HL-60/S4 (cell line): ENCODE data around the gene TMEM242.
"Not testable (repeated sequence)": the region's sequence is repeated elsewhere in the genome, so short reads cannot be mapped to it uniquely, and the experiment has no call there.

Experiments used
- in situ Hi-C: fragments of 300-500 bp; cut with MboI; formaldehyde crosslinking; loops from 2 replicates; pipeline ENCODE4 v1.14.3; 2022; ENCODE audit warnings: low sequenced_read_pairs

The TMEM242 gene

GRCh38 chr6:157323255-157323965, at the start of gene TMEM242:
Gene TMEM242, minus strand, starts transcription at chr6:157323519. Its CDS starts 20 bp downstream, at chr6:157323499.
- in situ Hi-C loops = no loop called here

GRCh38 chr6:157372501-157373280, 49.4 kb upstream of the TMEM242 start:
- in situ Hi-C loops = no loop called here

DNA sequence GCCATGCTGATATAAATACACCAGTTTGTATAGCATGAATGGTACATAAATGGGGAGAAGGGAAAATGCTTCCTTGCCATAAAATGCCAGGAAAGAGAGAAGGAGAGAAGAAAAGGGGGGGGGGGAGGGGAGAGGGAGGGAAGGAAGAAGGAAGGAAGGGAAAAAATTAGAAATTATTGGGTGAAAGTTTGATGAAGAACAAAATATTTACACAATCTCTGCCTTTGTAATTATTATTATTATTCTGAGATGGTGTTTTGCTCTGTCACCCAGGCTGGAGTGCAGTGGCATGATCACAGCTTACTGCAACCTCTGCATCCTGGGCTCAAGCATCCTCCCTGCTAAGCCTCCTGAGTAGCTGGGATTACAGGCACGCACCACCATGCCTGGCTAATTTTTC, 47.4 kb upstream of the TMEM242 start:
- in situ Hi-C loops = no loop called here

- in situ Hi-C loops = no loop called here
Observed at GRCh38 chr6:157368359-157369049, 45.2 kb upstream of the TMEM242 start.

GRCh38 chr6:157366648-157367047, 43.3 kb upstream of the TMEM242 start:
- in situ Hi-C loops = no loop called here

DNA sequence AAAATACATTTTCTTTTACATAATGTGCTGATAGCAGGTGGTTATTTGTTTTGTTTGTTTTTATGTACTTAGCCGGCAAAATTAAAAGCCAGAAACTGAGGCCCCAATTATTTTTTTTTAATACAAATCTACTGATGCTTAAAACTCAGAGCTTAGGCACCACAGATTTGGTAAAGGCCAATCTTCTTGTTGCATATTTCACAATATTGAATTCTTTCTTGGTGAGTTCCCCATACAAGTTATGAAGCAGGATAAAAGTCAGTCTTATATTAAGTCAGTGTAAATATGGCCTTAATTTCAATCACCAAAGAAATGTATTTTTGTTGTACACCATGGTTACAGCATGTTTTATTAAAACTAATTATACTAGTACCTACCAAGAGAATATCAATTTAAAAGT, 41.4 kb upstream of the TMEM242 start:
- in situ Hi-C loops = no loop called here

DNA sequence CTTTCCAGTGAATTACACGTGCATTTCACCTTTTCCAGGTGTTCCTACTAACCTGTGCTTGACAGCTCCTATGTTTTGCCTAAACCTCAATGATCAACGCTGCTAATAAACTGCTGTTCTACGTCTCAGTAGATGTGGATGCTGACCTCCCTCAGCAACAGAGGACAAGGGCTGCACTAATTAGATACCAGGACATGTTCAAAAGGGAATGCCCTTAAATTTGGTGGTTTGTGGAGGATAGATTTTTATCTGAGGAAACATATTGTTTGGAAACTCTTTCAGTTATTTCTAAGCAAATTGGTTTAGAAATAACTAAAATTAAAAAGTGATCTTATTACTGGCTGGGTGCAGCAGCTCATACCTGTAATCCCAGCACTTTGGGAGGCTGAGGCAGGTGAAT, 38.6 kb upstream of the TMEM242 start:
- in situ Hi-C loops = no loop called here

DNA sequence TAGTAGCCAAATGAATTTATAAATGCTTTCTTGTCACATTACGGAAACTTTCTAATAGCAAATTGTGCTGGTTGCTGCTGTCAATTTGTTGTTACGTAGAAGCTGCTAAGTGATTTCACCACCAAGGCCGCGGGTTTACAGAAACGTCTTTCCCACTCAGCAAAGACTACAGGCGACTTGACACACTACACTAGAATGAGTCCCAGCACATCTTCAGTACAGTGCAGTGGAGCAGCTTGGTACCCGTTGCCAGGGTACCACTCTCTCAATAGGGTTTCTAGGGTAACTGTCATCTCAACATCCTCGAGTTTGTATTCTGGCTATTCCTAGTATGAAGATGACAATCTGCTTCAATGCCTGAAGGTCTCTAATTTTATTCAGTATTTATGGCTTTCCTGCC, 35.0 kb upstream of the TMEM242 start:
- in situ Hi-C loops = no loop called here

DNA sequence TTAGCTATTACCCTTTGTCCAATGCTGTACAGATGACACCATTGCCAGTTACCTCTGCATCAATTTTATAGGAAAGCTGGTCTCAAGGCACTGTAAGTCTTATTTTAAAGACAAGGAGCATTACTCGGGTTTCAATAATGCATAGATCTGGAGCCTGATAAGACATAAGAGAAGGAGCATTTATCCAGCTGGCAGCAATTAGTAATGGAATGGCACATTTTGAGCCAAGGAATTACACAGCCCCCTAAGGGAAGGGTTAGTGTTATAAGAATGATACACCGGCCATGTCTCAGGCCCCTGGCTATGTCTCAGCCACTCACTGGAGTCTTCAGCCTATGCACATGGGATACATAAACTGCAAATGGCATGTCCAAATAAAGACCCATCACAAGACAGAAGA, 23.1 kb upstream of the TMEM242 start:
- in situ Hi-C loops = no loop called here

- in situ Hi-C loops = no loop called here
Observed at GRCh38 chr6:157343732-157344131, 20.4 kb upstream of the TMEM242 start.

GRCh38 chr6:157339432-157339831, 16.1 kb upstream of the TMEM242 start:
- in situ Hi-C loops = no loop called here

DNA sequence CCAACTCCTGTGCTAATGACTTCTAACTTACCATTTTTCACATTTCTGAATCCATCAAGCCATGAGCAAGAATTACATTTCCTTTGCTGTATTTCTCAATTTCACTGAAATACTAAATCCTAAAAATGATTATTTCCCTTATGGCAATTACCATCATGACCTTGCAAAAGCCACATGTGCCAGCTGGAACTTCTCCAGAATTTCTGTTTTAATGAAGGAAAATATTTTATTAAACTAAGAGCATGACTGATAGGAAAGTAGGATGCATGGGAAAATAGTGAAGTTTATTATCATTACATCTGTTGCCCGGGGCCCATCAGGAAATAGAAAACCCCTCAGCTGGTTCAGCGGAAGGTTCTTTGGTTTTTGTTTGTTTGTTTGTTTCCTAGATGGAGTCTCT, 14.4 kb upstream of the TMEM242 start:
- in situ Hi-C loops = no loop called here

DNA sequence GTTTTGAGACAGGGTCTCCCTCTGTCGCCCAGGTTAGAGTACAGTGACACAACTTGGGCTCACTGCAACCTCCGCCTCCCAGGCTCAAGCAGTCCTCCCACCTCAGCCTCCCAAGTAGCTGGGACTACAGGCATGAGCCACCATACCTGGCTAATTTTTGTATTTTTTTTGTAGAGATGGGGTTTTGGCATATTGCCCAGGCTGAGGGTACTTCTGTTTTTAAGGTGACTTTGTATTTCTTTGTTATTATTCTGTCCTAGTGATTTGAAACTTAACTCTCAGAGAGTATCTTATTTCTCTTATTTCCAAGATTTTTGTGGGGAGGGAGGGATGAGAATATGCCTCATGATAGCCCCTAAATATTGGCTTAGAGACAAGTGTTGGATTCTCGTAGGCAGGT, 14.0 kb upstream of the TMEM242 start:
- in situ Hi-C loops = not testable (repeated sequence)

- in situ Hi-C loops = no loop called here
Observed at GRCh38 chr6:157335829-157336228, 12.5 kb upstream of the TMEM242 start.

DNA sequence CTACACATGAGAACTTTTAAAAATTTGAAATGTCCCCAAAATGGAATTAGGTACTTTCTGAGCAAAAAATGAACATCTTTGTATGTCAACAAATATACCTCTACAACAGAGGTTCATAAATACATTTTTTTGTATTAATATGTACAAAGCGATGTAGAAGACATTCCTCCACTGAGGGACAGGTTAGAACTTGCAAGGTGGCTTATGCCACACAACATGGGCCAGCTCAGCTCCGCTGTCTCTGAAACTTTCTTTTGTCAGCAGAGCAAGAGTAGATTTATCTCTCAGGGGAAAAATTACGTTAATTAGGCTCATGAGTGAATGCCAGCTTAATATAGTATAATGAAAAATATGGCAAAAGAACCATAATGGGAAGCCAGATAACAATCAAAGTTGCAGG, 10.6 kb upstream of the TMEM242 start:
- in situ Hi-C loops = no loop called here

GRCh38 chr6:157333537-157333936, 10.2 kb upstream of the TMEM242 start:
- in situ Hi-C loops = no loop called here

- in situ Hi-C loops = no loop called here
Observed at GRCh38 chr6:157332813-157333212, 9.5 kb upstream of the TMEM242 start.

DNA sequence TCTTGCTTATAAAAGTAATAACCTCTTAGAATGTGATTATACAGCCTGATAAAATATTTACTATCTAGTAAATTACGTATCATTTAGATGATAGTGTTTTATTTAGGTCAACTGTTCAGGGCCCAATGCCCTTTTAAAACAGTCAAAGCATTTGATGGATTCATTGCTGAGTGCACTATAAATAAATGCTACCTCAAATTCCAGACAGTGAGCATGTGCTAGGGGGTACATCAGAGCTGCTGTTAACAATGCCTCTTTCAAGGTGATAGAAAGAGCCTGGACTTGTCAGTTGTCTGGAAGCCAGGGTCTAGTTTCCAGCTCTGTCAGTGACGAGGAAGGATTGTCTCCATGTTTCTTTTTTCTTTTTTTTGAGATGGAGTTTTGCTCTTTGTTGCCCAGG, 7.5 kb upstream of the TMEM242 start:
- in situ Hi-C loops = no loop called here

DNA sequence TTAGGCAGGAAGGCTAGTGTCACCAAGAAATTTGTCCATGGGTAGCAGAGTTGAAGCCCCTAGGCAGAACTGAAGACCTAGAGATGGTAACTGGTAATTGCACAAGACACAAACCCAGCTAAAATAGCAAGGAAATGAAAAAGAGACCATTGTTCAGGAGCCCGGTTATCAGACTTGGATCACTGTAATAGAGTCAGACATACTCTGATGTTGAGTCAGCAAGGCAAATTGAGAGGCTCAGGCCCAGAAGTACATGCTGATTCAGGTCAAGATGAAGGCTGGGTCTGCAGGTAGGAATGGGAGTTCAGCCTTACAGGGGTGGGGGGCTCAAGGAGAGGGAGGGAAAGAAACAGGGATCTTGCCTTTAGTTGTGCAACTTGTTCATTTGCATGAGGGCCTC, 6.5 kb upstream of the TMEM242 start:
- in situ Hi-C loops = no loop called here

DNA sequence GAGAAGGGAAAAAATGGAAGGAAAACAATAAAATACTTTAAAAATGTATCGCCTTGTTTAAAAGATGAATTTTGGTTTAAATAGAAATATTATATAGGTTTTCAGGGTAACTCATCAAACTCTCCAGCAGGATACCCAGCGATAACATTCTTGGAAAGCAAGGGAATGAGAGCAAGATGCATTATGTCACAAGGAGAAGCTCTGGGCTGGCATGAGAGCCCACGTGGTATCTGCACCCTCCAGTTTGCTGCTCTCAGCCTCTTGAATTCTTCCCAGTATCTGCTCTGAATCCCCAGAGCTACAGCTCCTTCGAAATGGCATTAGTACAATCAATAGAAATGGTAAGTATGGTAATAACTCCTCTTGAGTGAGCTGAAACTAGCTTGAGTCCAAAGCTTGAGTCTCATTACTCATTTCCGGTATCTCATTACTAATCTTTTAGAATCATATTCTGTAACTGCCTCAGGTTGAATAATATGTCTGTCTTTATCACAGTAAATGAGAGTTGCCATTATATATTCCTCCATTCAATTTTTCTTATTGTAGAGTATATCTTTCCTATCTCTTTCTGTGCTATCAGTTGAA, 4.9 kb upstream of the TMEM242 start:
- in situ Hi-C loops = no loop called here

- in situ Hi-C loops = no loop called here
Observed at GRCh38 chr6:157326979-157327378, 3.7 kb upstream of the TMEM242 start.
